Astrocyte of the spinal cord (primary cell): Measurements from ENCODE around the gene NCAM1.

Source experiments
- DNase-seq: peaks from one replicate; pipeline ENCODE4 v3.0.0; 2011; ENCODE audit warnings: low read depth, low spot score
- H3K4me3 ChIP-seq: 2 replicates; pipeline ENCODE4 v1.5.1; 2011; ENCODE audit warnings: low read depth, mild to moderate bottlenecking, low read length, moderate library complexity
- CTCF ChIP-seq: IDR thresholded peaks from 2 replicates; pipeline ENCODE4 v1.5.1; 2012; ENCODE audit warnings: low read depth, mild to moderate bottlenecking, low read length, inconsistent platforms
- in situ Hi-C: cut with HindIII; loops from 2 replicates; pipeline ENCODE4 v1.10.0; 2017; ENCODE audit warnings: low sequenced_read_pairs

The NCAM1 gene

GRCh38 chr11:113104691-113105251 lies 143.6 kb downstream of the NCAM1 start:
- no peak for TF ChIP-seq CTCF
- in situ Hi-C loops, result no loop called here

GRCh38 chr11:113105592-113105991 lies 144.4 kb downstream of the NCAM1 start:
- DNase-seq, result no peak
- no peak overlapping the region for H3K4me3 ChIP-seq
- no peak for TF ChIP-seq CTCF
- in situ Hi-C loops, result no loop called here

More at GRCh38 chr11:113104691-113105251, 143.6 kb downstream of the NCAM1 start:
- no peak for DNase-seq
- H3K4me3 ChIP-seq, result no peak overlapping the region

GRCh38 chr11:113106507-113106906 lies 145.3 kb downstream of the NCAM1 start:
- in situ Hi-C loops, result no loop called here
- DNase-seq, result peak; percentile 74
- no peak overlapping the region for H3K4me3 ChIP-seq
- TF ChIP-seq CTCF, result no peak

GRCh38 chr11:113110046-113110445 lies 148.8 kb downstream of the NCAM1 start:
- no peak for DNase-seq
- TF ChIP-seq CTCF, result no peak
- no peak overlapping the region for H3K4me3 ChIP-seq
- in situ Hi-C loops, result no loop called here

GRCh38 chr11:113111156-113111555 lies 149.9 kb downstream of the NCAM1 start:
- no peak overlapping the region for H3K4me3 ChIP-seq
- in situ Hi-C loops, result no loop called here
- no peak for TF ChIP-seq CTCF
- DNase-seq, result no peak

- in situ Hi-C loops, result no loop called here
- DNase-seq, result no peak
- TF ChIP-seq CTCF, result no peak
- no peak overlapping the region for H3K4me3 ChIP-seq
Measured at GRCh38 chr11:113112307-113112706, 151.1 kb downstream of the NCAM1 start.
